K562 (cell line): ENCODE data around the gene ZNF891. TPM values are rescaled to one million over a fixed set of nuclear protein-coding genes. Genes with fewer than 3 reads are reported as not detected.

ENCODE experiments used
- ARNT ChIP-seq, 2 experiments: fragments of 450-650 bp; IDR thresholded peaks; 2 replicates each; pipeline ENCODE4 v1.6.1; 2016; ENCODE audit warnings: mild to moderate bottlenecking in 1 of 2
- CTCF ChIP-seq, 3 experiments: IDR thresholded peaks in 2 of 3; conservative IDR thresholded peaks in 1 of 3; 2 replicates each; pipeline ENCODE4 v1.5.1; 2011 to 2012; ENCODE audit warnings: low read length in 3 of 3, mild to moderate bottlenecking in 3 of 3, control low read depth in 2 of 3, improper control_type of control experiment in 1 of 3, inconsistent platforms in 1 of 3, low read depth in 1 of 3, mixed read lengths in 1 of 3, moderate library complexity in 1 of 3; ENCODE audit not compliant: insufficient read depth in 2 of 3
- GMEB1 ChIP-seq: fragments of 250-450 bp; sonication (Bioruptor Pico); IDR thresholded peaks from 2 replicates; pipeline ENCODE4 v1.4.0; 2020; ENCODE audit warnings: mild to moderate bottlenecking
- HCFC1 ChIP-seq: IDR thresholded peaks from 2 replicates; pipeline ENCODE4 v1.6.1; 2012; ENCODE audit warnings: low read depth, low read length, improper control_type of control experiment
- HNRNPLL ChIP-seq: fragments of 200-400 bp; formaldehyde crosslinking; IDR thresholded peaks from 2 replicates; pipeline ENCODE4 v1.6.1; 2017; ENCODE audit warnings: low read length, low read depth, mild to moderate bottlenecking; ENCODE audit not compliant: poor library complexity, severe bottlenecking
- HNRNPUL1 ChIP-seq: fragments of 200-400 bp; formaldehyde crosslinking; IDR thresholded peaks from 2 replicates; pipeline ENCODE4 v1.6.1; 2017; ENCODE audit warnings: low read length
- MLLT1 ChIP-seq, 2 experiments: fragments of 450-650 bp; IDR thresholded peaks; 2 replicates each; pipeline ENCODE4 v1.6.1; 2016
- MXD1 ChIP-seq: fragments of 250-450 bp; sonication (Bioruptor Pico); IDR thresholded peaks from 2 replicates; pipeline ENCODE4 v1.8.0; 2021; ENCODE audit warnings: borderline replicate concordance, mild to moderate bottlenecking, moderate library complexity; ENCODE audit not compliant: poor library complexity, severe bottlenecking
- POLR2AphosphoS5 ChIP-seq: IDR thresholded peaks from 2 replicates; pipeline ENCODE4 v1.6.1; 2011; ENCODE audit warnings: mild to moderate bottlenecking, low read depth, low read length, moderate library complexity; ENCODE audit not compliant: control insufficient read depth, insufficient read depth
- RHOXF2B ChIP-seq: fragments of 250-450 bp; sonication (Bioruptor Pico); conservative IDR thresholded peaks from 2 replicates; pipeline ENCODE4 v1.5.1; 2021
- SAFB2 ChIP-seq: fragments of 200-400 bp; formaldehyde crosslinking; IDR thresholded peaks from 2 replicates; pipeline ENCODE4 v1.6.1; 2018; ENCODE audit warnings: borderline replicate concordance, low read length, low read depth, moderate library complexity; ENCODE audit not compliant: severe bottlenecking
- SMAD3 ChIP-seq: fragments of 450-650 bp; formaldehyde crosslinking; conservative IDR thresholded peaks from 2 replicates; pipeline ENCODE4 v1.4.0; 2020; ENCODE audit warnings: mild to moderate bottlenecking
- STAT5B ChIP-seq: fragments of 250-450 bp; sonication (Bioruptor Pico); IDR thresholded peaks from 2 replicates; pipeline ENCODE4 v1.8.0; 2021; ENCODE audit warnings: mild to moderate bottlenecking, inconsistent platforms
- TEAD1 ChIP-seq, 2 experiments: fragments of 450-650 bp in 1 of 2; sonication (generic) in 1 of 2; formaldehyde crosslinking; IDR thresholded peaks; 2 replicates each; pipeline versions ENCODE4 v1.4.0 to v1.8.0; 2020 to 2022; ENCODE audit warnings: mild to moderate bottlenecking in 2 of 2, missing genetic modification reagents in 1 of 2
- ZBTB43 ChIP-seq: sonication (generic); formaldehyde crosslinking; IDR thresholded peaks from 2 replicates; pipeline ENCODE4 v1.8.0; 2023; ENCODE audit warnings: mild to moderate bottlenecking, missing genetic modification reagents
- ZBTB9 ChIP-seq: fragments of 450-650 bp; formaldehyde crosslinking; IDR thresholded peaks from 2 replicates; pipeline ENCODE4 v1.4.0; 2020; ENCODE audit warnings: mild to moderate bottlenecking, moderate library complexity
- ZNF584 ChIP-seq: fragments of 200-800 bp; sonication (Bioruptor generic); IDR thresholded peaks from 2 replicates; pipeline ENCODE4 v1.6.1; 2016; ENCODE audit warnings: low read depth, mild to moderate bottlenecking, missing genetic modification characterization, missing compliant biosample characterization
- polyA plus RNA-seq, 8 experiments: library from polyadenylated mRNA; depleted of rRNA in 4 of 8; stranded (reverse) in 5 of 8; unstranded in 3 of 8; fragments of >200 nt; fragmentation: Nextera tagmentation in 2 of 8; fragmentation: Illumina TruSeq in 1 of 8; extraction: Ambion mirVana in 2 of 8; extraction: Trizol in 1 of 8; gene quantifications; 2 replicates each; pipeline versions ENCODE4 v1.2.1 to v1.2.3, GENCODE V29; 2011 to 2014; ENCODE audit warnings: inconsistent platforms in 1 of 8, missing spikeins in 1 of 8
- total RNA-seq, 7 experiments: library from RNA; depleted of rRNA in 6 of 7; stranded (reverse); fragments of >200 nt in 6 of 7; fragmentation: Illumina TruSeq in 2 of 7; extraction: Trizol in 2 of 7; gene quantifications; 2 replicates each; pipeline versions ENCODE4 v1.2.1 to v1.2.3, GENCODE V29; 2011 to 2021; ENCODE audit warnings: low replicate concordance in 1 of 7

Gene ZNF891
- total and polyA plus RNA-seq, 9 of the 15 experiments (the other 6 are each of a cell fraction or from before 2014, with no cell fraction given), result 0.41 to 2.0 (median 1.3) TPM

GRCh38 chr12:133080368-133081158, 49.5 kb downstream of the ZNF891 start, which contains the start of gene ZNF140 (continued):
- TF ChIP-seq MXD1 (CRISPR knock-in tag), result no peak
- peak; percentile 63 for TF ChIP-seq GMEB1 (CRISPR knock-in tag)
- no peak for TF ChIP-seq ZBTB43 (CRISPR knock-in tag)
- peak; percentile 87 for TF ChIP-seq HCFC1
- TF ChIP-seq CTCF (IDR thresholded peaks at IDR 0.05 in 2 of 3, conservative IDR thresholded peaks at IDR 0.05 in 1 of 3; ENCODE audit: insufficient read depth in 2 of 3, low read depth in 1 of 3, low read length in 3 of 3), result peak in 2 of 3 experiments; percentile 20 to 39; a peak in 5 of 6 replicates
- TF ChIP-seq RHOXF2B (CRISPR knock-in tag), result no peak
- peak; percentile 82; the same call in 1 of the 2 replicates for TF ChIP-seq ZBTB9 (CRISPR knock-in tag)
- TF ChIP-seq SAFB2, result no peak
- TF ChIP-seq POLR2AphosphoS5, result peak; percentile 42; the same call in 1 of the 2 replicates
- TF ChIP-seq ARNT (IDR thresholded peaks at IDR 0.05), result peak in 1 of 2 experiments; percentile 88; a peak in 2 of 4 replicates
- peak; percentile 96 for TF ChIP-seq ZNF584
- peak; percentile 41 for TF ChIP-seq HNRNPLL
- TF ChIP-seq SMAD3 (CRISPR knock-in tag), result no peak
- TF ChIP-seq HNRNPUL1, result no peak
- TF ChIP-seq STAT5B (CRISPR knock-in tag), result no peak
- peak in 1 of 2 experiments; percentile 8; a peak in 2 of 4 replicates for TF ChIP-seq TEAD1 (CRISPR knock-in tag; IDR thresholded peaks at IDR 0.05)
- TF ChIP-seq MLLT1 (IDR thresholded peaks at IDR 0.05), result 0 out of 4 replicates have a peak, but pooled peaks of 1 of the 2 experiments have one; percentile 58
